Embryonic facial prominence (tissue), 1 donor: ENCODE measurements around the gene VOPP1.
"Not testable (repeated sequence)": the region's sequence is repeated elsewhere in the genome, so short reads cannot be mapped to it uniquely, and the experiment has no call there.

Source experiments
- DNase-seq: peaks from one replicate; pipeline ENCODE4 v3.0.0-alpha.2; 2016; ENCODE audit errors: extremely low spot score

The VOPP1 gene

DNA sequence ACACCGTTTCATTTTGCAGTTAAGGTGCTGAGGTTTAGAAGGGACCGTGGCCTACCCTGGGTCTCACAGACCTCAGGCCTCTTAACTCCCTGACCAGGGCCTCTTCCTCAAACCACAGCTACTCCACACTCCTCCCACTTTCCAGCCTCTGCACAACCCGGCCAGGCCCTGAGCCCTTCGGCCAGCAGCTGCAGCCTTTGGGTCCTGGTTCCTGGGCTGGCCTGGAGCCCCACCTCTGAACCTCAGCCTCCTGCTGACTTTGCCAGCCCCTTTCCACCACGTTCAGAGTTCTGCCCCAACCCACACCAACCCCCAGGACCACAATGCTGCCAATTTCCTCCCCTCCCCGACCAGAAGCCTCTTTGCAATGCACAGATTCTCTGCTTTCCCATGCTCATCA, 84.1 kb downstream of the VOPP1 start:
- no peak for DNase-seq

DNA sequence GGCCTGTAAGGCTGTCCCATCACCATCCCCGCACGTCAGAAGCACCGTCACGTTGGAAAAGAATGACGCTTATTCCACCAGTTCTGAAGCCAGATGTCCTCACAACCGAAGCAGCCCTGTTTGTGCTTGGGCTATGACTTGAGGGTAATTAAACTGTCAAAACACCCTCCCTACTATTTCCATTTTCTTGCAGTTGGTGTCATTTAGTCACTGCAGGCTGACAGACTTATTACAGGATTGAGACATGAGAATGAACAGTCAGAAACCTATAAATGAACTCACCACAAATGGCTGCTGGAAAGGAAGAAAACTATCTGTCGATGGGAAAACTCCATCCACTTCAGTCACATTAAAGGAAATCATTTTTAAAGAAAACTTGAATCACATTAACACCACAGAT, 85.3 kb downstream of the VOPP1 start:
- no peak for DNase-seq

DNA sequence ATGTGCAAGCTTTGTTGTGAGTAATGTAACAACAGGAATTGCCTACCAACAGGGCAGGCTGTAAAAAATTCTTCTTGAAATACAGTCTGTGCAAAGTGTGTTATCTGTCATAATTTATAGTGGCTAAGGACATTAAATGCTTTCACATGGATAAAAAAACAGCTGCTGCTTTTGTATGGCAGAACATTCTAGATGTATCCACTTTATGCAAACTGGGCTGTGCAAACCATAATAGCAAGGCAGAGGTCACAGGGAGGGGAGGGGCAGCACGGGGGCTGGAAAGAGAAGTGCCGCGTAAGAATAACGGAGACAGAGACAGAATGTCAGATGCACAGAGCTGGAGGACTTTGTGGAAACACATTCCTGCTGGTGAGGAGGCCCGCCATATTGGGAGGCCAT, 86.1 kb downstream of the VOPP1 start:
- DNase-seq = no peak

DNA sequence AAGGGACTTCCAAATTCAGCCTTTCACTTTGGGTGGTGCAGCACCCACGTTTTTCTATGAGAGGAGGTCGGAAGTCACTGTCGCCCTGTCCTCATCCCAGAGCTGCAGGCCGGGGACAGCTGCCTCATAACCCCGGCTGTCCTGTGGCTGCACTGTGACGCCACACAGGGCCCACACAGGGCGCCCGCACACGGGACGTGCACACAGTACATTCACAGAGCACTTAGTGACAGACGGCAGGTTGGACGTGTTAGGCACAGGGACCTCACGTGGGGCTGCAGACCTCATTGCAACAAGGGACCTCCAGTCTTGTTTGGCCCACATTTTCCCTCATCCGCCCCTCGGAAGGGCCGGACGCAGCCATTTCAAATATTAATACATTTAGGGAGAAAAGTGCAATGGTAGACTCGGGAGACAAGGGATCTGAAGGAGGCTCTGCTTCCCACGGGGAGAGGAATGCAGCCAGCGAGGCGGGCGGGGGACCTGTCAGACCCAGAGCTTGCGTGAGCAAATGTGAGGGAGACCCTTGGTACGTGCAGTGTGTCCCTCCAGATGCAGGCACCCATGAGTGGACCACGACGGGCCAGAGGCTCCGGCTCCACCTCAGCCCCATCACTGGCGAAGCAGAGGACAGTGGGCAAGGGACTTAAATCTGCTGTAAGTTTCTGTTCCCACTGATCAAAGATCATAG, 86.7 kb downstream of the VOPP1 start:
- DNase-seq = no peak

DNA sequence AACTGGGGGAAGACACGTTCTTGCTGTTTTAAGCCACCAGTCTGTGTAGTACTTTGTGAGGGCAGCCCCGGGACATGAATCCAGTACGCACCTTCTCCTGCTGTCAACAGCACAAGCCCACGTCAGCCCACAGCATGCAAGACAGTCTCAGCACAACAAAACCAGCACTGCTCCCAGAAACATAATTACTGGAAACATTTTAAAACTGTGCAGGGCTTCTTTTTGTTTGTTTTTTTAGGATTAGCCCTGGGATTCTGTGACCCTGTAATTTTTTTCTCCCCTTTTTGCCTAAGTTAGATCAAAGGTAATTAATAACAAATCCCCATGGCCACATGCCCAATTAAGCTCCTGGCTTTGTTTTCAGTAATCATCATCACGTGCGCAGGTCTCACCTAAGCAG, 87.5 kb downstream of the VOPP1 start:
- DNase-seq = no peak

DNA sequence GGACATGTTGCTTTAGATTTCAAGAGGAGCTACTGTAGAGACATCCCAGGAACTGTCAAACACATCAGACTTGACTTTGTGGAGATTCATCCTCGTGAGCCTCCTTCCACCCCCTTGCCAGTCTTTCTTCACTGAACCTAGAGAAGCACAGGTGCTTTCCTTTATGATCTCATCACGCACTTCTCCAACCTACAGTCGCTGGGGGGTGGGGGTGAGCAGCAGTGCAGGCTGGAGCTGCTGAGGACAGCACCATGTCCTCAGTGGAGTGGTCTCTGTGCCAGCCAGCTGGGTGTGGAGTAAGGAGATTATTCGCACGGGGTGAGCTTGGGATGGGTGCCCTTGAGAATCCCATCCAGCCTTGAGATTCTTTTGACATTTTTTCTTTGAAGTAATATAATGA, 88.1 kb downstream of the VOPP1 start:
- no peak for DNase-seq

DNA sequence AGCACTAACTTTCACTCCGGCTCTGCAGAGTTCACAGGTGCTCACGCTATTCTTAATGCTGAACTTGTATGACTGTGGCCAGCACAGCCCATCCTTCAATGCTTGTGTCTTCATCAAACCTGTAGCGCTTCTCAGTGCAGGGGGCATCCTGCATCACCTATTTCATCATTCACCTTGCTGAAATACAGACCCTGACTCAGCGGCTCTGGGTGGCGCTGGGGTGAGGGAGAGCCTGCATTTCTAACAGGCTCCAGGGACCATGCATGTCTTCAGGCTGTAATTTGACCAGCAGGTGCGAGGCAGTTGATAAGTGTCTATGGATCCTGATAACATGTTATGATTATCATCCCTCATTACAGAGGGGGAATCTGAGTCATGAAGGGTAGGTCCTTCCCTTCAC, 89.3 kb downstream of the VOPP1 start:
- DNase-seq = no peak

DNA sequence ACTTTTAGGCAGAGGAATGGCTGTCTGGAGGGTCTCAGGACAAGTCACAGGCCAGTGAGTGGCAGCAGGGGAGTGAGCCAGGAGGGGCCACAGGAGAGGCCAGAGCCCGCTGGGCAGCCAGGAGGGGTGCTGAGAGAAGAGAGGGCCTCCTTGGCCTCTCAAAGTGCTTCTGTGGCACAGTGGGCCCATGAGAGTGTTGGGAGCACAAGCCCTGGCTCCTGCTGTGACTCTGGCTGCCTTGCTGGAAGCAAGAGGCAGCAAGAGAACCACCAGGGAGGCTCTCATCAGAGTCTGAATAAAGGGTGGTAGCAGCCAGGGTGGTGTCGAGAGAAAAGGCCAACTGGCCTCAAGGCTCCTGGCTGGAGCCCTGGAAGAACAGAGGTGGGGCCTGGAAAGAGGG, 91.1 kb downstream of the VOPP1 start:
- DNase-seq = no peak

DNA sequence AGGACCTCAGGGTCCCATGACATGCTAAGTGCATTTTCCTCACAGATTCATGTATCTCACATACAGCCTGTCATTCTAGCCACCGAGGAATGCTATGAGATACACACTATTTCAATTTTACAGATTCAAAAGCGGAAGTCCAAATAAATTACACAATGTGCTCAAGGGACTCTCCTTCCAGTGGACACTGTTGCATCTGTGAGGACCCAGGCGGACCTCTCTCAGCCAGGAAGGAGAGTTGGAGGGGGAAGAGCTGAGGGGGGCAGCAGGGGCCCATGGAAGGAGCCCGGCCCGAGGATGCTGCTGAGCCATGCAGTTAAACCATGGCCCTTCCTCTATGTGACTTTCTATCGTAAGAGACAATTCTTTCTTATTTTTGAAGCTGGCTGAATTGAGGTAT, 93.6 kb downstream of the VOPP1 start:
- no peak for DNase-seq

DNA sequence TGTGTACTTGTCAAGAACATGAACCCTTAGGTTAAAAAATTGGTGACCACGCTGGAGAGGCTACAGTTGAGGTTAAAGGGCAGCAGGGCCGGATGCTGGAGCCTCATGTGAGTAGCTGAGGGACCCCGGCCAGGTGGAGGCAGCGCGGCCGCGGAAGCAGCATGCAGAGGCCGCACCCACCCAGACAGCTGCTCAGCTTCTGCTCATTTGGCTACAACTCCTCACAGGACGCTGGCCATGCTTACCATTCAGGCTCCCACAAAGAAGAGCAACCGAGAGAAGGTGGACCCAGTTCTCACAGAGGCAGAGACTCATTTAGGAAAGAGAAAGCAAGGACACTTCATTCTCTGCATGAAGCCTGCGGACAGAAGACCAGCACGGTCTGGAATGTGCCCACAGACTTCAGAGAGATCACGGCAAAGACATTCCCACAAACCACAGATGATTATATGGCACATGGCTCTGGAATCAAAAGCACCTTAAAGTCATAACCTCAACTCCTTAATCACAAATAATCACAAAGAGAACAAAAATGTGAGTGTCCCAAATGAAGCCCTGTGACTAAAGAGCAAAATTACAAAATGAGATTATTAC, 94.4 kb downstream of the VOPP1 start:
- no peak for DNase-seq

DNA sequence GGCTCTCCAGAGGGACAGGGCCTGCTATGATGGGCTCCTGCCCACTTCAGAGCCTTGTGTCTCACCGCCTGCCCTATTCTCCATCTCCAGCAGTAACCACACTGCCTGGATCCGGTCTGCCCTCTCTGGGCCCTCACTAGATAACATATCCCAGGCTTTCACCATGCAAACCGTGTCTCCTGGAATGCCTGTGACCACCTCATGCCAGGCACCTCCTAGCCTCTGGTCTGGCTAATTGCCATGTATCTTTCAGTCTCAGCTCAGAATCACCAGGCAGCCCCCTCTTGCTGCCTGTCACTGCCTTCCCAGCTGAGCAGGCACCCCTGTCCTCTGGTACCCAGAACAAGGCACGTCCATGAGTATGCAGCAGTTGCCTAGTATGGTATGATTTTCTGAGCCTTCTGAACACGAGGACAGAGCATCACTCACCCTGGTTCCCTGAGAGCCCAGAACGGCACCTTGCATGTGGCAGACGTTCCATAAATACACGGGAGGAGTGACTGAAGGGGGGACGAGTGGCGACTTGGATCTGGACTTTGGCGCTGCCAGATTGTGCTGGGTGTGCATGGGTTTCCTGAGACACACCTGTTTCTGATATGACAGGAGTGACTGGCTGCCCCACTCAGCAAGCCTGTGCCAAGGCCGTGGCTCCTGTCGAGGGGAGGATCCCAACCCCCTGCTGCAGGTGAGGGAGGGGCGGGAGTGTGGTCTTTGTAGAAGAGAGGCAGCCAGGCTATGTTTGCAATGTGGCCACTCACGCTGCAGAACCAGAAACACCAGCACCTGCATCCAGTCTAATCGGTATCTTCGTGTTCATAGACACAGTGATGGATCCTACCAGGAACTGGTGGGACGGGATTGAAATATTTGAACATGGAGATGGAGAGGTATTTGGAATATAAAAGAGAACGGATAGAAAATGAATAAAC, 95.2 kb downstream of the VOPP1 start:
- no peak for DNase-seq

DNA sequence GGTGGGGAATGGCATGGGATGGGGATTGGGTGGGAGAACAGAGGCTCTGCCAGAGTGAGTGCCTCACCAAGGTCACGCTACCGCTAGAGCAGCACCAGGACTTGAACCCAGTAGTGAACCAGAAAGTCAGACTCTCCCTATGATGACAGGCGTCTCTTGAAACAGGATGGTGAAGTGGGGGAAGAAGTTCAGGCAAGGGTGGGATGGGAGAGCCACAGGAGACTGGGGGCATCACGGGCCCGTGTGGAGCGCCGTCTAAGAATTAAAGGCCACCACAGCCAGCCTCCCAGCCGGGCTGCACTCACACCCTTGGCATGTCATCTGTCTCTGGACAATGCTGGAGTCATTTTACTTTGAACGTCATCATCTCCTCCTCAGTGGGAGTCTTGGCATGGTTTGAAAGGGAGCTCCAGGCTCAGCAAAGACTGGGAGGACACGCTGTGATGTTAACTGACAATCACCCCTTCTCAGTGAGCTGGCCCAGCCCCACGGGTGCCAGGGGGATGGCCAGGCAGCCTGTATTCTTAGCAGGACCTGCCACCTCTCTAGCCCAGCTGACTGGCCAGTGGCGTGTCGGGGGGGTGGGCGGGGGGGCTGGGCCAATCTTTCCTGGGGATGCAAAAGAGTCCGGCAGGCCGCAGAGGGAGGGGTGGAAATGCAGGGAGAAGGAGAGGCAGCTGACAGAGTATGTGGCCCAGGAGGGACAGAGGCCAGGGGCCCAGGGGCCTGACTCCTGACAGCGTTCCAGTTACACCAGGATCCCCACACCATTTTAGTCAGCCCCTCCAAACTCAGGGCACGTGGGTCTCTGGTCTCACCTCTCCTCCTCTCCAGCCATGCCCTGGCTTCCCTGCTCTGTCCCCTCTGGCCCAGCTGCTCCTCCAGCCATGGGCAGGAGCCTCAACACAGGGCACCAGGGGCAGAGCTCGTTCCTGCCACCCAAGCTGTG, 96.2 kb downstream of the VOPP1 start:
- DNase-seq = no peak

DNA sequence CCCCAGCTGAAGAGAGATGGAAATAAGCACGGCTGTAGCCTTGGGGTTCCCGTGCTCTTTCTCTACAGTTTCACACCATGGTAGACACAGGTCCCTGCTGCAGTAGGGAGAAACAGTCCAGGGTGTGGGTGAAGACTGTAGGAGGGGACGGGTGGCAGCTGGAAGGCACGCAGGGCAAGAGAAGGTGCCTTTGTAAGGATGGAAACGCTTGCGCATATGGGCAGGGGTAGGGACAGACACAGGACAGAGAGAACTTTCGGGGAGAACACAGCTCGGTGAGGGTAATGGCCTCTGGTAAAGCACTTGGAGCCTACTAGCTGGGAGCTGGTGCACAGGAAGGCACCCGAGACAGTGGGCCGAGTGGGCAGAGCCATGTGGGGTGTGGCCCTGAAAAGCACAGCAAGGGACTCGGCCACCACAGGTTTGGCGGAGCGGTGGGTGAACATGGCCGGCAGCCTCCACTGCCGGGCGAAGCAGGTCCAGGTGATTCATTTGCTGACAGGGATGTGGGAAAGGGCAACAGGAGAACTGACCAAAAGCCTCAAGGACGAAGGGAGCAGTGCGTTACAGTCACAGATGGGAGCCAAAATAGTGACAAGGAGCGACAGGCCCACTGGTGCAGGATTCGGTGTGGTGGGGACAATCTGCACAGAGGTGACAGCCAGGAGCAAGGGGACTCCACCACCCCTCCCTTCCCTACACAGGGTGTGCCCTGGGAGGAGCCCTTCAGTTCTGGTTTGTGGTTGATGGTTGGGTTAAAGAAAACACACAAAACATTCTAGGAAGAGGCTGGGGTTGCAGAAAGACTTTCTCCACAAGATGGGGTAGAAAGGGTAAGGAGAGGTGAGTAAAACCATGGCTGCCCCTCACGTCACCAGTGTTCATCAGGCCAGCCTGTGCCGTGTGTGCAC, 97.1 kb downstream of the VOPP1 start:
- no peak for DNase-seq

DNA sequence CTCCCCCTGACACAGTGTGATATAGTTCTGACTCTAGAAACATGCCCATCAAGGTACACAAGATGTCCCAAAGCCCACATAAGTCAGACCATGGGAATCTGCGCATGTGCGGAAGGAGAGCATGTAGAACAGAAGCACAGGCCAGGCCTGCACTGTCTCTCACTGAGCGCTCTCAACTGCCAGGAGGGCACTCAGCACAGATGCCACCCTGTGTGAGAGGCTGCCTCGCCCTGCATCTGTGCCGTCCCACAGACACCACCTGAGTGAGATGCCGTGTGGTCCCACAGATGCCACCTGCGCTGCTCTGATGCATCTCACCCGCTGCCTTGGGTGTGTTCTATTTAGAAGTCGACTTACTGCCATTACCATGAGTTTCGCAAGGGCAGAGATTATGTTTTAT, 98.4 kb downstream of the VOPP1 start:
- DNase-seq = no peak

DNA sequence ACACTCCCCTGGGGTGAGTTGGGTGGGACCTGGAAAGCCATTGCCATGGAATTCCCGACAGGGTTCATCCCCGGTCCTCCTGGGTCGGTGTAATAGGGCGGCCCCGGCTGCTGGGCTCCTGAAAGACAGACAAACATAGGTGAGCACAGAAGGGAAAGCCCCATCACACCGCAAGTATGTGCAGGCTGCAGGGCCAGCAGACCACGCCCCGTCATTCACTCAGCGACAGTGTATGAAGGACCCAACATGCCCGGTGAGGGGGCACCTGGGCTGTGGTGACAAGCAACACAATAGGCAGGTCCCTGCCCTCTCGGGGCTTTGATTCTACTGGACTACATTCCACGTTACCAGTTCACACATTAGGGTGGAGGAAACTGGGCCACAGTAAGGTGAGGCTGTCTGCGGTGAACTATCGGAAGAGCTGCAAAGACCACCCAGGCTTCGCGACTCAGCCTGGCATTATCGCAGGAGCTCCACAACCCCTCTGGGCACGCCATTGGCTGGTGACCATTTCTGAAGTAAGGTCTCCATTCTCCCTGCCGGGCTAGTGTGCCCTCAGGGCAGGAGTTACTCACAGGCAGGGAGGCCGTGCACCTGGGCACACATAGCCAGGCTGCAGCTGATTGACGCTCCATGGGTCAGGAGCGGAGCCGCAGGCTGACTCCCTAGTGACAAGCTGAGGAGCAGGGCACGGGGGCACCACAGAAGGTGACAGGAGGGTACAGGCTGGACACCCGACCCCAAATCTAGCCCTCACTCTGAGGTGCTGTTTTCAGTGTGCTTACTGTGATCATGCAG, 99.2 kb downstream of the VOPP1 start:
- no peak for DNase-seq

DNA sequence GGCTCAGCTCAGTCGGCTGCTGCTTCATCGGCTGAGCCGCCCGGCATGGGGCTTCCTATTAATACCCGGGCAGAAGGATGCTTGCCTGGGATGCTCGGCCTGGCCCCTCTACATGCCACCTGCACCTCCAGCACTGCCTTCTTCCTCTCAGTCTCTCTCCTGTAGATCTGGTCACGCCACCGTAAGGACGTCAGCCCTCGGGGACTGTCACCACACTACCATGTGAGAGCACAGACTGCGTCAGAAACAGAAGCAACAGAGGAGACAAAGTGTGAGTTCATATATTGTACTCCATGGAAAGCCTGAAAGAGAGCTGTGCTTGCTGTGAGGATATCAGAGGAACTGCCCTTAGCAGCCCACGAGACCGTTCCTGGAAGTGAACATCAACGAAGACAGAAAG, 99.9 kb downstream of the VOPP1 start:
- not testable (repeated sequence) for DNase-seq

DNA sequence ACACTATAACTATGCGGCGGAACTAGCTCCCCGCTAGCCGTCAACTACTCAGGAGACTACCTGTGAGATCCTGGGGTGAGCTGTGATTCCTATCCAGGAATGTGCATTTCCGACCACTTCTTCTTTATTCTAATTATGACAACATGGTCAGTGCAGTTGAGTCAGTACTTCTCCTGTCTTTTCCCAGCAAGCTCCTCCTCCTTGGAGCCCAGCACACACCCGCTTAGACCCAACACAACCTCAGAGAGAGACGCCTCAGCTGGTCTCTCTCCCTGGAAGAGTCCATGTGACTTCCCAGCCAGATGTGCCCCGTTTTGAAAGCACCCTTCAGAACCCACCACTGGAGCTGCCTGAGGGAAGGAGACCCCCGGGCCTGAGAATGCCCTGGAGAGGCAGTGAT, 100.7 kb downstream of the VOPP1 start:
- DNase-seq = not testable (repeated sequence)

DNA sequence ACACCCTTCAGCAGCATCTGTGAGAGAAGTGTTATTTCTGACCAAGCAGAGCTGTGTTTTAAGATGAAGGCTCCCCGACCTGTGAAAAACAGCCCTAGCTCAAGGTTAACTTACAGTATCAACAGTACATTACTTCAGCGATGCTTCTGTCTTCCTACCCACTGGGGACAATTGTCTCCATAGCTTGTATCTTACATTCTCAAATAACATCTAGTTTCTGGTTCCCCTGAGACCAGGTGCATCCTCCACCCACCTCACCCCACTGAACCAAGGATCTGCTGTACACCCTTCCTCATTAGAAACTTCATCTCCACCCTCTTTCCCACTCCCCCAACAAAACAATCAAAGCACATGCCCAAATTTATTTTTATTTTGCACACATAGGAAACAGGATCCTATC, 102.0 kb downstream of the VOPP1 start:
- no peak for DNase-seq

DNA sequence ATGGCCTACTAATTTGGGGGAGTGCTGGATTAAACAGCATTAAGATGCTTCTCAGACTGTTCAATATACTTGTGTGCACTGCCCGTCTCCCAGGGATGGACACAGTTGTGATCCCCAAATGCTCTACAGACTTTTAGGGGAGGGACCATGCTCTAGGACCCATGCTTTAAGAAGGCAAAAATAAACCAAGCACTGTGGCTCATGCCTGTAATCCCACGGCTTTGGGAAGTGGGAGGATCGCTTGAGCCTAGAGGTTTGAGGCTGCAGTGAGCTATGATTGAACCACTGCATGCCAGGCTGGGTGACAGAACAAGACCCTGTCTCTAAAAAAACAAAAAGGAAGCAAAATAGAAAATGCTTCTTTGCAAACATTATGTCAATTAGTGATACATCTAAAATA, 102.6 kb downstream of the VOPP1 start:
- no peak for DNase-seq

DNA sequence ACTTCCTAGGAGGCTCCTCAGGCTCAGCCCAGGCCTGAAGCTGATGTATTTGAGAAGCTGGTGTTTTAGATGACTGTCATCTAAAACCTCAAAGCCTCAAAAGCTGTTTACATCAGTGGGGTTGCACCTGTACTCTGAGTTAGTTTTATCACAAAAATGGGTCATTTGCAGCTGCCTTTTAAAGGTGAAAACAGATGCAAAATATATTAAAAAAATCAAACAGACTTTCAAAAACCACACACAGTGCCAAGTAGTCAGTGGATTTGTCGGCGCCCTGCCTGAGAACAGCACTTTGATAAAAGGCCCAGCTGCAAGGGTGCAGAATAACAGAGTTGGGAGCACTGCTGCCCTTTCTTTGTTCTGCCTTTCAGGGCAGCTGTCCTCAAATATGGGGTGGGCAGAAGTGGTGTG, 103.0 kb downstream of the VOPP1 start:
- DNase-seq = no peak
